Measurements from ENCODE around the gene SERPINA3. TPM values are rescaled to one million over a fixed set of nuclear protein-coding genes. Genes with fewer than 3 reads are reported as not detected.

Gene SERPINA3
- total and polyA plus RNA-seq, 3 donors from 2014 or later: 27.4 to 238 (median 28.2) TPM

DNA sequence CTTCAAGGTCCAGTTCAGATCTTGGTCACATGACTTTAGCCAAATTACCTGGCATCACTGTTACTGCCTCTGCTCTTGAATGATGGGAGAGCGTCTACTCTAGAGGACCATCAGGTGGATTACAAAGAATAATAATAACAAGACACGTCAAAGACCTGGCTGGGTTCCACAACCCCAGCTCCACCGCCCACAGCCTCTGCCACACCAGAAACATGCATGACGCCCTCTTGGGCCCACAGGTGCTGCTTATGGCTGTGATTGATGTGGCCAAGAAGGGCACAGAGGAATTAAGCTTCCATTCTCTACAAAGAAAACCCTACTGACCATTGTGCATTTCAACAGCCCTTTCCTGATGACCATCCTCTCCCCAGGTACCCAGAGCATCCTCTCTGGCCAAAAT lies 18.2 kb downstream of the SERPINA3 start:
- Histone ChIP-seq H3K9me3 (no peaks in the 10 kb centered on the region), H3K36me3 (ENCODE audit: low read depth, missing control alignments) (no peaks in the 10 kb centered on the region), H3K4me3 (no peak overlapping the region), H3K4me1 (no peaks in the 10 kb centered on the region), H3K27me3 (no peaks in the 10 kb centered on the region), H3K27ac (no peak overlapping the region)
- intact Hi-C loops (cut with DNase I; ENCODE audit: low total_unique reads): no loop called here
- 92 to 95% methylated on average over 4 of the region's 4 CpGs for WGBS, 2 donors
- no peak for TF ChIP-seq POLR2A (IDR thresholded peaks at IDR 0.05)
- DNase-seq: no peak

DNA sequence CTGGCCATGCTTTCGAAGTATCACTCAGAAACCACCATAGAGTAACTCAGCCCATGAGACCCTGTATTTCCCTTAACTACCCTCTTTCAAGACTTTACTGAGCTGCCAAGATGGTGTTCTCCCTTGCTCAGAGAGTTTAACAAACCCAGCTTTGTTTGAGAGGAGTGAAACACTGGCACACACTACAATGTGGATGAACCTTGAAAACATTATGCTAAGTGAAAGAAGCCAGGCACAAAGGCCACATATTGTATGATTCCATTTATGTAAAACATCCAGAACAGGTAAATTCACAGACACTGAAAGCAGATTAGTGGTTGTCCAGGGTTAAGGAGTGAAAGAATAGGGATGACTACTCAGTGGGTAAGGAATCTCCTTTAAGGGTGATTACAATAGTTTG lies 18.9 kb downstream of the SERPINA3 start:
- no peak for TF ChIP-seq POLR2A (IDR thresholded peaks at IDR 0.05)
- TF ChIP-seq CTCF (IDR thresholded peaks at IDR 0.05): no peak
- Histone ChIP-seq H3K27me3 (no peaks in the 10 kb centered on the region), H3K4me3 (no peak overlapping the region), H3K36me3 (ENCODE audit: low read depth, missing control alignments) (no peaks in the 10 kb centered on the region), H3K9me3 (no peaks in the 10 kb centered on the region), H3K4me1 (no peaks in the 10 kb centered on the region), H3K27ac (no peak overlapping the region)
- WGBS, 2 donors: 95 to 100% methylated on average over 1 of the region's 1 CpG
- intact Hi-C loops (cut with DNase I; ENCODE audit: low total_unique reads): no loop called here
- no peak for DNase-seq

DNA sequence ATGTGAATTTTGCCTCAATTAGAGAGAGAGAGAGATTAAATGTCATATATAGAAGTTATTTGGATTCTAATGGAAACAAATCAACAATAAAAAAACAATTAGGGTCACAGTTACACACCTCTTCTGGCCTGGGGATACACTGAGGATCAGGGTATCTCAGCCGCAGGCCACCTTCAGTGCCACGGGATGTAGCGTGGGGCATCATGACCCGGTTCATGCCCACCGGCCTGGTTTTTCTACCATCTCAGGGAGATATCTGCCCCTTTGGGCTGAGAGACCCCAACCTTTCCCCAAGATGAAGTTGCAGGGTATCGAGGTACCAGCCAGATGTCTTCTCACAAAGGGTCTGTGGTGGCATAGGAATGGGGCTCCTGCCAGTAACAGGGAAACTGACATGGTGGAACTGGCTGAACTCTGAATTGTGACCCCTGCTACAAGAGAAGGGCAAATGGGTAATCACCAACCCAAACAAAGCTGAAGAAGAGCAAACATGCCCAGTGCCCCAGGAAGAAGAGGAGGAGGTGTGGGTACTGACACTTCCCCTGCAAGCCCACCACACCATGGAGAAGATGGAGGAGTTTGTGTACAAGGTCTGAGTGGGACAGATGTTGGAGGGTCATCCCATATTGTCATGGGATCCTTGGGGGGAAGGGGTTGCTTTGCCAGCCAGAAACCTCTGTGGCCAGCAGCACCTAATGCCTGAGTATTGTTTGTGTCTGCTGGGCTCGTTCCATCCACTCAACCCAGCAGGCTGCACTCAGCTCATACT lies 19.5 kb downstream of the SERPINA3 start:
- no peaks in the 10 kb centered on the region for H3K36me3 ChIP-seq (ENCODE audit: low read depth, missing control alignments)
- H3K27me3 ChIP-seq: no peaks in the 10 kb centered on the region
- H3K27ac ChIP-seq: no peak overlapping the region
- no peak for TF ChIP-seq CTCF (IDR thresholded peaks at IDR 0.05)
- no peak for TF ChIP-seq POLR2A (IDR thresholded peaks at IDR 0.05)
- no peaks in the 10 kb centered on the region for H3K9me3 ChIP-seq
- whole genome bisulfite sequencing, 2 donors: 87 to 95% methylated on average over 7 of the region's 7 CpGs
- intact Hi-C loops (cut with DNase I; ENCODE audit: low total_unique reads): no loop called here
- H3K4me1 ChIP-seq: no peaks in the 10 kb centered on the region
- no peak for DNase-seq
- H3K4me3 ChIP-seq: no peak overlapping the region

DNA sequence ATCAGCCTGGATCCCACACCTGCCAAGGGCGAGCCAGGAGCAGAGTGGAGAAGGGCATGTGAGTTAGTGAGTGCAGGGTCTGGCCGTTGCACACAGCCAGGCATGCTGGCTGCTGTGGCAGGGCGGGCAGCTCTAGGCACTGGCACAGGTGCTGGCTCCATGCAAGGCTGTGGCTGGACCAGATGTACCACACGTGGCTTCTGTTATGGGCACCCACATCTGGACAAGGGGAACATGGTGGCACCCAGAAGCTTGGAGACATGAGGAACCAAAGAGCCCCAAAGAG lies 20.1 kb downstream of the SERPINA3 start:
- Histone ChIP-seq H3K4me1 (no peaks in the 10 kb centered on the region), H3K9me3 (no peaks in the 10 kb centered on the region), H3K27me3 (no peaks in the 10 kb centered on the region), H3K4me3 (no peak overlapping the region), H3K27ac (no peak overlapping the region), H3K36me3 (ENCODE audit: low read depth, missing control alignments) (no peaks in the 10 kb centered on the region)
- TF ChIP-seq CTCF (IDR thresholded peaks at IDR 0.05) (no peak), POLR2A (IDR thresholded peaks at IDR 0.05) (no peak)
- intact Hi-C loops (cut with DNase I; ENCODE audit: low total_unique reads): no loop called here
- 88 to 97% methylated on average over 3 to 4 of the region's 4 CpGs for WGBS, 2 donors
- DNase-seq: no peak

GRCh38 chr14:94633121-94633520 lies 20.9 kb downstream of the SERPINA3 start:
- no peaks in the 10 kb centered on the region for H3K9me3 ChIP-seq
- 89 to 93% methylated on average over 5 to 6 of the region's 6 CpGs for WGBS, 2 donors
- no peak overlapping the region for H3K27ac ChIP-seq
- no peaks in the 10 kb centered on the region for H3K27me3 ChIP-seq
- H3K4me3 ChIP-seq: no peak overlapping the region
- TF ChIP-seq CTCF (IDR thresholded peaks at IDR 0.05) (no peak), POLR2A (IDR thresholded peaks at IDR 0.05) (no peak)
- no peak for DNase-seq
- intact Hi-C loops (cut with DNase I; ENCODE audit: low total_unique reads): no loop called here
- no peaks in the 10 kb centered on the region for H3K4me1 ChIP-seq
- no peaks in the 10 kb centered on the region for H3K36me3 ChIP-seq (ENCODE audit: low read depth, missing control alignments)

All from testis (tissue), 3 donors.